GM12878 (cell line): Measurements from ENCODE around the gene FILIP1L. TPM values are rescaled to one million over a fixed set of nuclear protein-coding genes. Genes with fewer than 3 reads are reported as not detected.

Experiments used
- ATAC-seq: fragments of 200-7000 bp; cut with Tn5 transposase; 3 replicates; pipeline ENCODE4 v1.9.1; 2020; ENCODE audit warnings: mild to moderate bottlenecking, moderate library complexity
- BruUV-seq: library from RNA; stranded (reverse); fragments of 400-500 nt; replicated peaks from 2 replicates; lab custom pipeline; 2021; lab: Mats Ljungman, UMichigan
- CTCF ChIA-PET: fragments of 300-600 bp; sonication (Branson Sonifier 250); formaldehyde crosslinking; extraction: SDS; loops from one replicate; lab custom pipeline; 2021; ENCODE audit warnings: inconsistent platforms; lab: Yijun Ruan, JAX
- POLR2A ChIA-PET: fragments of 350-600 bp; formaldehyde crosslinking; extraction: SDS; loops from one replicate; lab custom pipeline; 2021; ENCODE audit warnings: inconsistent platforms; lab: Charles Lee
- RAD21 ChIA-PET: fragments of 300-600 bp; sonication (Branson Sonifier 250); formaldehyde crosslinking; loops from one replicate; lab custom pipeline; 2023; ENCODE audit warnings: antibody characterized with exemption; ENCODE audit not compliant: unreplicated experiment; lab: Charles Lee
- SMC1A ChIA-PET: fragments of 300-600 bp; sonication (Branson Sonifier 250); formaldehyde crosslinking; loops from one replicate; lab custom pipeline; 2023; ENCODE audit not compliant: unreplicated experiment, uncharacterized antibody; lab: Charles Lee
- DNase-seq: peaks from one replicate; pipeline ENCODE4 v3.0.0-alpha.2; 2011; ENCODE audit warnings: low read depth, low spot score
- FAIRE-seq: peaks from 3 replicates; lab custom pipeline; 2011; peaks lifted over from hg19 to GRCh38; lab: Jason Lieb, UNC
- H2AFZ ChIP-seq: 2 replicates; pipeline ENCODE4 v1.6.0; 2011; ENCODE audit warnings: low read depth, low read length, control low read depth; ENCODE audit not compliant: control insufficient read depth
- H3K27ac ChIP-seq: 2 replicates; pipeline ENCODE4 v1.5.1; 2011; ENCODE audit warnings: control low read depth; ENCODE audit not compliant: control insufficient read depth, insufficient read depth
- H3K27me3 ChIP-seq, 2 experiments: replicated peaks in 1 of 2; 2 replicates each; pipeline versions ENCODE4 v1.6.0 to v1.6.1; 2011; ENCODE audit warnings: low read length in 1 of 2; ENCODE audit not compliant: control insufficient read depth in 2 of 2, insufficient read depth in 2 of 2
- H3K36me3 ChIP-seq, 2 experiments: 2 replicates each; pipeline ENCODE4 v1.5.1; 2011; ENCODE audit warnings: low read length in 1 of 2; ENCODE audit not compliant: control insufficient read depth in 2 of 2, insufficient read depth in 2 of 2
- H3K4me1 ChIP-seq: 2 replicates; pipeline ENCODE4 v1.6.1; 2011; ENCODE audit warnings: mild to moderate bottlenecking, low read length, moderate library complexity, mixed read lengths; ENCODE audit not compliant: control insufficient read depth, insufficient read depth
- H3K4me2 ChIP-seq: 2 replicates; pipeline ENCODE4 v1.6.0; 2011; ENCODE audit warnings: control low read depth; ENCODE audit not compliant: control insufficient read depth, insufficient read depth
- H3K4me3 ChIP-seq: fragments of 200-600 bp; sonication (generic); 2 replicates; pipeline ENCODE4 v1.5.1; 2016
- H3K79me2 ChIP-seq: 2 replicates; pipeline ENCODE4 v1.6.0; 2011; ENCODE audit warnings: low read length; ENCODE audit not compliant: control insufficient read depth, insufficient read depth
- H3K9ac ChIP-seq: 2 replicates; pipeline ENCODE4 v1.8.0; 2011; ENCODE audit warnings: low read length, control low read depth, mixed read lengths; ENCODE audit not compliant: control insufficient read depth, insufficient read depth
- H3K9me3 ChIP-seq: replicated peaks from 3 replicates; pipeline ENCODE4 v1.5.1; 2011; ENCODE audit warnings: mild to moderate bottlenecking, low read length; ENCODE audit not compliant: control insufficient read depth, insufficient read depth
- H4K20me1 ChIP-seq: 2 replicates; pipeline ENCODE4 v1.6.0; 2011; ENCODE audit not compliant: control insufficient read depth, insufficient read depth
- ATF7 ChIP-seq: fragments of 450-650 bp; IDR thresholded peaks from 2 replicates; pipeline ENCODE4 v1.6.1; 2016; ENCODE audit warnings: low read depth, mild to moderate bottlenecking
- CBX5 ChIP-seq: sonication (generic); IDR thresholded peaks from 2 replicates; pipeline ENCODE4 v1.6.1; 2016; ENCODE audit warnings: low read depth, moderate library complexity, mild to moderate bottlenecking, inconsistent platforms
- FOXM1 ChIP-seq: IDR thresholded peaks from 2 replicates; pipeline ENCODE4 v1.6.1; 2012; ENCODE audit warnings: low read depth, mild to moderate bottlenecking, inconsistent platforms, low read length, moderate library complexity
- HSF1 ChIP-seq: fragments of 150-350 bp; IDR thresholded peaks from 2 replicates; pipeline ENCODE4 v1.6.1; 2014; ENCODE audit warnings: mild to moderate bottlenecking, low read depth, low read length
- IRF3 ChIP-seq: fragments of 450-650 bp; IDR thresholded peaks from 2 replicates; pipeline ENCODE4 v1.6.1; 2014; ENCODE audit warnings: mild to moderate bottlenecking
- JUNB ChIP-seq: IDR thresholded peaks from 2 replicates; pipeline ENCODE4 v1.6.1; 2016; ENCODE audit warnings: antibody characterized with exemption, mild to moderate bottlenecking
- MAX ChIP-seq: IDR thresholded peaks from 2 replicates; pipeline ENCODE4 v1.6.1; 2012; ENCODE audit warnings: low read depth, low read length, improper control_type of control experiment
- MYC ChIP-seq: IDR thresholded peaks from 2 replicates; pipeline ENCODE4 v1.6.1; 2011; ENCODE audit warnings: mild to moderate bottlenecking, low read length, moderate library complexity, inconsistent platforms; ENCODE audit not compliant: insufficient read depth, insufficient replicate concordance, insufficient read length, severe bottlenecking
- PML ChIP-seq: IDR thresholded peaks from 2 replicates; pipeline ENCODE4 v1.6.1; 2012; ENCODE audit warnings: low read length, inconsistent platforms
- RBBP5 ChIP-seq: fragments of 200-600 bp; sonication (generic); conservative IDR thresholded peaks from 2 replicates; pipeline ENCODE4 v1.6.1; 2016
- RCOR1 ChIP-seq: conservative IDR thresholded peaks from 2 replicates; pipeline ENCODE4 v1.6.1; 2012; ENCODE audit warnings: low read depth, low read length, improper control_type of control experiment
- SMC3 ChIP-seq: IDR thresholded peaks from 2 replicates; pipeline ENCODE4 v1.6.1; 2011; ENCODE audit warnings: low read length, improper control_type of control experiment, borderline replicate concordance
- USF2 ChIP-seq: IDR thresholded peaks from 2 replicates; pipeline ENCODE4 v1.6.1; 2011; ENCODE audit warnings: low read depth, low read length, improper control_type of control experiment, borderline replicate concordance
- ZZZ3 ChIP-seq: IDR thresholded peaks from 2 replicates; pipeline ENCODE4 v1.6.1; 2011; ENCODE audit warnings: low read depth; ENCODE audit not compliant: control insufficient read depth, insufficient read length
- WGBS: methylation state at CpG from one replicate; pipeline ENCODE4 v1.1.6; 2016; ENCODE audit warnings: low lambda C conversion rate; ENCODE audit not compliant: insufficient replicate concordance, insufficient coverage; ENCODE audit errors: missing lambda C conversion rate; 5-methylcytosine and 5-hydroxymethylcytosine counted together
- in situ Hi-C: fragments of 300-500 bp; cut with MboI; formaldehyde crosslinking; loops from 9 replicates; pipeline ENCODE4 v1.14.3; 2018; ENCODE audit warnings: mixed read lengths
- intact Hi-C: fragments of 100-400 bp; cut with micrococcal nuclease; formaldehyde crosslinking; loops from one replicate; pipeline ENCODE4 v1.14.2; 2022; ENCODE audit not compliant: unreplicated experiment
- polyA plus RNA-seq, 11 experiments: library from polyadenylated mRNA; depleted of rRNA in 4 of 11; unstranded in 6 of 11; stranded (reverse) in 5 of 11; fragments of >200 nt; fragmentation: Nextera tagmentation in 4 of 11; fragmentation: Illumina TruSeq in 1 of 11; extraction: Ambion mirVana in 4 of 11; extraction: Trizol in 1 of 11; gene quantifications; 1 replicate in 1 of 11; 2 replicates in 10 of 11; pipeline versions ENCODE4 v1.2.1 to v1.2.3, GENCODE V29; 2011 to 2016; ENCODE audit warnings: inconsistent platforms in 2 of 11, missing spikeins in 2 of 11, low read depth in 1 of 11
- total RNA-seq, 4 experiments: library from RNA; depleted of rRNA in 3 of 4; stranded (reverse); fragments of >200 nt in 3 of 4; fragmentation: Illumina TruSeq in 1 of 4; extraction: Trizol in 1 of 4; gene quantifications; 2 replicates each; pipeline versions ENCODE4 v1.2.1 to v1.2.3, GENCODE V29; 2013 to 2021

The FILIP1L gene
- total and polyA plus RNA-seq, 10 of the 15 experiments (the other 5 are each of a cell fraction or from before 2014, with no cell fraction given): 0.24 to 6.1 (median 3.5) TPM

- no peak overlapping the region for H3K4me2 ChIP-seq
- no peak overlapping the region for H2AFZ ChIP-seq
- ChIA-PET SMC1A (interaction anchor here (0.8 to 1.5 kb wide), 8 partner anchors 11 to 189 kb away, joined by 3 to 4 read pairs (median 4); no protein-coding TSS in a partner anchor), CTCF (interaction anchor here (0.8 to 2.7 kb wide), 5 partner anchors 9 to 23 kb away, joined by 3 to 10 read pairs (median 5); no protein-coding TSS in a partner anchor), POLR2A (interaction anchor here (0.5 kb wide), 1 partner anchor 19 kb away, joined by 7 read pairs; no protein-coding TSS in a partner anchor), RAD21 (interaction anchor here (0.7 to 1.2 kb wide), 2 partner anchors 20 to 67 kb away, joined by 3 read pairs; no protein-coding TSS in a partner anchor)
- H3K9ac ChIP-seq: no peak overlapping the region
- H3K4me1 ChIP-seq: no peaks in the 10 kb centered on the region
- H3K27me3 ChIP-seq: no peaks in the 10 kb centered on the region
- in situ Hi-C loops (no loop called here), intact Hi-C loops (no loop called here)
- no peaks in the 10 kb centered on the region for H3K9me3 ChIP-seq
- DNase-seq (no peak), ATAC-seq (no peak), FAIRE-seq (no peak)
- BruUV-seq: no TSS peak
- no peak overlapping the region for H3K4me3 ChIP-seq
- WGBS: over 99% methylated on average over 9 of the region's 9 CpGs
- H4K20me1 ChIP-seq: no peaks in the 10 kb centered on the region
- no peak overlapping the region for H3K27ac ChIP-seq
- H3K79me2 ChIP-seq: no peaks in the 10 kb centered on the region
- no peaks in the 10 kb centered on the region for H3K36me3 ChIP-seq
- TF ChIP-seq HSF1: no peak
- no peak for TF ChIP-seq RBBP5
- no peak for TF ChIP-seq RCOR1
- no peak for TF ChIP-seq USF2
- no peak for TF ChIP-seq PML
- no peak for TF ChIP-seq FOXM1
- no peak for TF ChIP-seq IRF3
- no peak for TF ChIP-seq MAX
- no peak for TF ChIP-seq JUNB
- no peak for TF ChIP-seq SMC3
- no peak for TF ChIP-seq CBX5
- no peak for TF ChIP-seq ZZZ3
- TF ChIP-seq ATF7: no peak
- no peak for TF ChIP-seq MYC
Measured at GRCh38 chr3:100020876-100021644, 93.2 kb downstream of the FILIP1L start.
